Sigmoid colon (tissue), 3 donors: ENCODE measurements around the gene LGR6.

Experiments used
- CTCF ChIP-seq, 4 experiments: fragments of 450-650 bp in 3 of 4; fragments of 200-600 bp in 1 of 4; IDR thresholded peaks; one replicate each; pipeline ENCODE4 v1.5.1; 2016 to 2019; ENCODE audit warnings: antibody characterized with exemption in 4 of 4, mild to moderate bottlenecking in 3 of 4, moderate library complexity in 2 of 4
- POLR2A ChIP-seq, 2 donors: fragments of 450-650 bp; IDR thresholded peaks; one replicate each; pipeline ENCODE4 v1.6.1; 2016; ENCODE audit warnings: antibody characterized with exemption in 2 of 2, mild to moderate bottlenecking in 2 of 2, moderate library complexity in 2 of 2

- no peak for TF ChIP-seq CTCF (IDR thresholded peaks at IDR 0.05)
- TF ChIP-seq POLR2A (IDR thresholded peaks at IDR 0.05), result no peak
Measured at GRCh38 chr1:202244841-202245261, 51.3 kb downstream of the LGR6 start.
